Effector CD4-positive, alpha-beta T cell (primary cell): ENCODE results near the gene PRSS3. TPM values are rescaled to one million over a fixed set of nuclear protein-coding genes. Genes with fewer than 3 reads are reported as not detected.
A peak's percentile ranks its signal among the peaks of the same experiment; 100 is the strongest.
"Not testable (repeated sequence)": the region's sequence is repeated elsewhere in the genome, so short reads cannot be mapped to it uniquely, and the experiment has no call there.

Experiments used
- DNase-seq: peaks from one replicate; pipeline ENCODE4 v3.0.0-alpha.2; 2020
- total RNA-seq: gene quantifications from one replicate; lab custom pipeline; 2026; lab: John Stamatoyannopoulos, UW

The PRSS3 gene
- total RNA-seq = not detected

DNA sequence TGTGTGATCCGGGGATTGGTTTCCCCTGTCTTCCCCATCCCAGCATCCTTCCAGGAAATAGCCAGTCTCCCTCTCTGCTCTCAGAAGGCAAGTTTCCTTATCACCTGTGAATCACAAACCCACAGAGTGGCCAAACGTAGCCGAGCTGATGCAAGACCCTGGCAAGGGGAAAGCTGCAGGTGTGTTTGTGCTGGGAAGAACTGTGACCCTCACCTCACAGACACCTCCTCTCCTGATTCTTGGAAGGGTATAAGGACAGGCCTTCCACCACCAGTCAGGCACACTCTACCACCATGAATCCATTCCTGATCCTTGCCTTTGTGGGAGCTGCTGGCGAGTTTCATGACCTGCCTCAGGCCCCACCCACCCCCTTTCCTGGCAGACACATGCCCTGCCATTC, at the start of gene PRSS3:
Gene PRSS3, plus strand, starts transcription at position 281 of the 400 bp plus-strand sequence. Its CDS starts 13 bp downstream, at position 294.
- DNase-seq = no peak

- no peak for DNase-seq
These were observed 46.6 kb upstream of the PRSS3 start for GRCh38 chr9:33748633-33749304.

DNA sequence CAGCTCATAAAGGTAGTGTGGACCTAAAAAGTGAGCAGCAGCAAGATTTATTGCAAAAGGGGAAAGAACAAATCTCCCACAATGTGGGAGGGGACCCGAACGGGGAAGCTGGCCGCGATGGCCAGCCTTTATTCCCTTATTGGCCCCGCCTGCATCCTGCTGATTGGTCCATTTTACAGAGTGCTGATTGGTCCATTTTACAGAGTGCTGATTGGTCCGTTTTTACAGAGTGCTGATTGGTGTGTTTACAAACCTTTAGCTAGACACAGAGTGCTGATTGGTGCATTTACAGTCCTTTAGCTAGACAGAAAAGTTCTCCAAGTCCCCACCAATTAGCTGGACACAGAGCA, 46.1 kb upstream of the PRSS3 start:
- DNase-seq = not testable (repeated sequence)

GRCh38 chr9:33750307-33750838, 45.0 kb upstream of the PRSS3 start:
- no peak for DNase-seq

GRCh38 chr9:33750839-33751339, 44.5 kb upstream of the PRSS3 start:
- no peak for DNase-seq

DNA sequence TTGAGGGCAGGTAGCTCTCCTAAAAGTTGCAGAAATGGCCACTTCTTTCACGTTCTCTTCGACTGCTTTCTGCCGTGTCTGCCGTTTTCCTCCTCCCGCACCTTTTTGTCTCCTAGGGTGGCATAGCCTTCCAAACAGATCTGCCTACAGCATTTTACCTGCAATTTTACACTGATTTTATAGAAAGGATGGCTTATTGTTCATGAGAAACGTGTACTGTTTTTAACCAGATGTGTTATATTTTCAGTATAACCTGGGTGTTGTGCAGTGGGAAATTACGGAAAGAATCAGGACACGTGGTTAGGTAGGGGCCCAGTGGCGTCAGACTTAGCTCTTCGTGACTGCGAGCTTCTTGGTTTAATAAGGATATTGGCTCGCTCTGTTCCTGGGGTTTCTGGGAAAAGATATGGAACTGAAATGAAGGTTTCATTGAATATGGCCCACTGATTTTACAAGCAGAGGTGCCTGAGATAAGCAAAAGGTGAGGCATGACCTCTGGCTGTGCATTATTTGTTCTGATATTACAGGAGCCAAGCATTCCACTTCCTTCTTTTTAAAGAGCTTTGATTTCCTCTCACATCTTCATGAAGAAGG, 43.7 kb upstream of the PRSS3 start:
- DNase-seq = no peak

- DNase-seq = no peak
These were observed 43.2 kb upstream of the PRSS3 start for GRCh38 chr9:33752130-33752637.

GRCh38 chr9:33752789-33753188, 42.6 kb upstream of the PRSS3 start:
- DNase-seq = not testable (repeated sequence)

DNA sequence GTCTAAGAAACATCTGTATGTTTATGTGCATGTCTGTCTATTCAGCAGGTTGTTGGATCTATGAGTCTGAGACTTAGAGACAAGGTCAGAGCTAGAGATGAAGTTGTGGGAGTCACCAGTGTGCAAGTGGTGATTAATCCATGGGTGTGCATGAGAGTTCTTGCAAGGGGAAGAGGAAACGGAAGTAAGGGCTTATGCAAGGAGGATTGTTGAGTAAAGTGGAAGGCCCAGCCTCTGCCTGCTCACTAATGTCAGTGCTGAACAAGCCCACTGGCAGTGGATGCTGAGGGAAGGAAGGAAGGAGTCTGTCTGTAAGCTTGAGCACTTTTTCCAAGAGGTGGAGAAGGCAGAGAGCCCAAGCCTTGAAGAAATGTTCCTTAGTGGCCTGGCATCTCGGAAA, 35.7 kb upstream of the PRSS3 start:
- not testable (repeated sequence) for DNase-seq

- no peak for DNase-seq
These were observed 33.0 kb upstream of the PRSS3 start for GRCh38 chr9:33762343-33762742.

GRCh38 chr9:33763709-33764108, 31.7 kb upstream of the PRSS3 start:
- not testable (repeated sequence) for DNase-seq

GRCh38 chr9:33765411-33765810, 29.9 kb upstream of the PRSS3 start:
- no peak for DNase-seq

- not testable (repeated sequence) for DNase-seq
These were observed 25.0 kb upstream of the PRSS3 start for GRCh38 chr9:33770156-33770880.

- DNase-seq = not testable (repeated sequence)
These were observed 22.2 kb upstream of the PRSS3 start for GRCh38 chr9:33773135-33773534.

- DNase-seq = not testable (repeated sequence)
These were observed 21.2 kb upstream of the PRSS3 start for GRCh38 chr9:33774074-33774659.

GRCh38 chr9:33776578-33776977, 18.8 kb upstream of the PRSS3 start:
- no peak for DNase-seq

DNA sequence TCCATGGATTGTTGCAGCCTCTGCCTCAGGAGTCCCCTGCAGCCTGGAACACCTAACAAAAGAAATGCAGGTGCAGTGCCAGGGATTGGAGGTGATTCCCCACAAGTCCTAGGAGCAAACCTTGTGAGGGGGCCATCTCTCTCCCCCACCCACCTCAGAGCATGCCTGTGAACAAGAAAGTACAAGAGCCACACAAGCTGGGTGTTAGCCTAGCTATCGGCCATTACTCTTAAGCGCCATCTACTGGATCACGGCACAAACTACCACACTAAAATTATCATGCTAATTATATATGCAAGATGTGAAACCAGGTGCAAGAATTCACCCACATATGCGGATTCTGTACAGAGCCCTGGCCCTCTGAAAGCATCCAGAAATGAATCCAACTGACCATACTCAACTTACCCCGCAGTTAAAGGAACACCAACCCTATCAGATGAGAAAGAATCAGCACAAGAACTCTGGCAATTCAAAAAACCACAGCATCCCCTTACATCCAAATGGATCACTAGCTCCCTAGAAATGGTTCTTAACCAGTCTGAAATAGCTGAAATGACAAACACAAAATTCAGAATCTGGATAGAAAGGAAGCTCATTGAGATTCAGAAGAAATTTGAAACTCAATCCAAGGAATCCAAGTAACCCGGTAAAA, 16.5 kb upstream of the PRSS3 start:
- DNase-seq = peak; percentile 28

- no peak for DNase-seq
These were observed 15.1 kb upstream of the PRSS3 start for GRCh38 chr9:33780276-33780675.

- no peak for DNase-seq
These were observed 13.6 kb upstream of the PRSS3 start for GRCh38 chr9:33781736-33782135.

DNA sequence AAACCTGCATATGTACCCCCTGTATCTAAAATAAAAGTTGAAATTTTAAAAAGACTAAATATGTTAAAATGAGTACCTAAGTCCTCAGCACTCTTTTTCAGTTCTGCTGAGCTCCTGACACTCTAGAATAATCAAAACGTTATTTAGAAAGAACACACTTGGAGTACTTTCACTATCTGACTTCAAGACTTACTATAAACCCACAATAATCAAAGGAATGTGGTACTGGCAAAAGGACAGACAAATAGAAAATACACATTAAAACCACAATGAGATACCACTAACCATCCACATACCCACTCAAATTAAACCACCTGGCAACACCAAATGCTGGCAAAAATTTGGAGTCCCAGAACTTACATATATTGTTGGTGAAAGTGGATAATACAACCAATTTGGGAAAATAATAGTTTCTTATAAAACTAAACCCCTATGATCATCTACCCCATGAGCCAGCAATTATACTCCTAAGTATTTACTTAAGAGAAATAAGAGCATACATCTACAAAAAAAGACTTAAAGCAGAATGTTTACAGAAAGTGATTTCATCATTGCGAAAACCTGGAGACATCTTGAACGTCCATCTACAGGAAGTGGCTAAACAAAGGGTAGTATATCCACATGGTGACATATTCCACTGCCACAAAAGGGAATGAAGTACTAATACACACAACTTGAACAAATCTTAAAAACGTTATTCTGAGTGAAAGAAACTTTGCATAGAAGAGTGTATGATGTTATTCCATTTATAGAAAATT, 12.8 kb upstream of the PRSS3 start:
- DNase-seq = no peak

DNA sequence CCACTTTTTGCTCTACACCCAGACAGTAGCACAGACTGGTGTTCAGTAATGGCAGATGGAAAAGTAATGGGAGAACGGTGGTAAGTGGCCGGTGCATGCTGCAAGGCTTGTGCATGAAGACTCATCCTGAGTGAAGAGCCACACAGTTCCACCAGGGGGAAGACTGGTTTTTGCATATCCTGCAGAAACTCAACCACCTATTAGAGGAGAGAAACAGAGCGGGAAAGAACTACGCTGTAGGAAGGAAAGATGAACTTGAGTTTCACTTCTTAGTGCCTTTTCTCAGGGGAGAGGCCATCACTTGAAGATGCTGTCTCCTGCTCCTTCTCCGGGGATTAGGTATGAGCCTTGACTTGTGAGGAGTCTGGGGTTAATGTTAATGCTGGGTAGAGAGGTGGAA, 9.4 kb upstream of the PRSS3 start:
- no peak for DNase-seq

GRCh38 chr9:33786681-33787080, 8.7 kb upstream of the PRSS3 start:
- DNase-seq = no peak
